Peyer's patch (tissue), 4 donors: ENCODE results near the gene HS6ST2.

Source experiments
- POLR2A ChIP-seq, 2 donors: fragments of 450-650 bp; IDR thresholded peaks; one replicate each; pipeline ENCODE4 v1.5.1; 2017; ENCODE audit warnings: antibody characterized with exemption in 2 of 2, mild to moderate bottlenecking in 2 of 2, moderate library complexity in 2 of 2
- TF ChIP-seq, protein P1 (sequence below), 6 experiments: fragments of 450-650 bp in 4 of 6; fragments of 200-600 bp in 2 of 6; sonication (generic) in 1 of 6; IDR thresholded peaks; one replicate each; pipeline ENCODE4 v1.5.1; 2017 to 2019; ENCODE audit warnings: antibody characterized with exemption in 6 of 6, mild to moderate bottlenecking in 3 of 6, moderate library complexity in 1 of 6

DNA sequence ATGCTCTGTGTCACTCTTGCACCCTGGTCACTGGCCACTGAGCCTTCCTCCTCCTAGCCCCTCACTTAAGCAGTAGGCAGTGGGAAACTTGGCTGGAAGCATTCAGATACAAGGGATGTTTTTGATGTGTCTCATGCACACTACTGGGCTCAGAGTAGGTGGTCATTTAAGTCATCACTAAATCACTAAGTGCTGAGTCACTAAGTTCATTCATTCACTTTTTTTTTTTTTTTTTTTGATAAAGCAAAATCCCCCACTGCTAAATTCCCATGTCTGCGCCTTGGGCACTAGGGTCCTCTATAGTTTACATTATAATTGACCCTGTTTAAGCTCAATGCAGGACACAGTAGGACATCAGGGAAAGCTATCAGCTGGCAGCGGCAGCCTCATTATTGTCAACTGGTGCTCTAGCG, 287.2 kb downstream of the HS6ST2 start:
- TF ChIP-seq, protein P1, sequence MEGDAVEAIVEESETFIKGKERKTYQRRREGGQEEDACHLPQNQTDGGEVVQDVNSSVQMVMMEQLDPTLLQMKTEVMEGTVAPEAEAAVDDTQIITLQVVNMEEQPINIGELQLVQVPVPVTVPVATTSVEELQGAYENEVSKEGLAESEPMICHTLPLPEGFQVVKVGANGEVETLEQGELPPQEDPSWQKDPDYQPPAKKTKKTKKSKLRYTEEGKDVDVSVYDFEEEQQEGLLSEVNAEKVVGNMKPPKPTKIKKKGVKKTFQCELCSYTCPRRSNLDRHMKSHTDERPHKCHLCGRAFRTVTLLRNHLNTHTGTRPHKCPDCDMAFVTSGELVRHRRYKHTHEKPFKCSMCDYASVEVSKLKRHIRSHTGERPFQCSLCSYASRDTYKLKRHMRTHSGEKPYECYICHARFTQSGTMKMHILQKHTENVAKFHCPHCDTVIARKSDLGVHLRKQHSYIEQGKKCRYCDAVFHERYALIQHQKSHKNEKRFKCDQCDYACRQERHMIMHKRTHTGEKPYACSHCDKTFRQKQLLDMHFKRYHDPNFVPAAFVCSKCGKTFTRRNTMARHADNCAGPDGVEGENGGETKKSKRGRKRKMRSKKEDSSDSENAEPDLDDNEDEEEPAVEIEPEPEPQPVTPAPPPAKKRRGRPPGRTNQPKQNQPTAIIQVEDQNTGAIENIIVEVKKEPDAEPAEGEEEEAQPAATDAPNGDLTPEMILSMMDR (IDR thresholded peaks at IDR 0.05), result no peak
- TF ChIP-seq POLR2A (IDR thresholded peaks at IDR 0.05), result no peak
